ENCODE results near the gene KIF21B.

GRCh38 chr1:201041011-201041410 is 17.5 kb upstream of the KIF21B start:
- TF ChIP-seq, protein P1, sequence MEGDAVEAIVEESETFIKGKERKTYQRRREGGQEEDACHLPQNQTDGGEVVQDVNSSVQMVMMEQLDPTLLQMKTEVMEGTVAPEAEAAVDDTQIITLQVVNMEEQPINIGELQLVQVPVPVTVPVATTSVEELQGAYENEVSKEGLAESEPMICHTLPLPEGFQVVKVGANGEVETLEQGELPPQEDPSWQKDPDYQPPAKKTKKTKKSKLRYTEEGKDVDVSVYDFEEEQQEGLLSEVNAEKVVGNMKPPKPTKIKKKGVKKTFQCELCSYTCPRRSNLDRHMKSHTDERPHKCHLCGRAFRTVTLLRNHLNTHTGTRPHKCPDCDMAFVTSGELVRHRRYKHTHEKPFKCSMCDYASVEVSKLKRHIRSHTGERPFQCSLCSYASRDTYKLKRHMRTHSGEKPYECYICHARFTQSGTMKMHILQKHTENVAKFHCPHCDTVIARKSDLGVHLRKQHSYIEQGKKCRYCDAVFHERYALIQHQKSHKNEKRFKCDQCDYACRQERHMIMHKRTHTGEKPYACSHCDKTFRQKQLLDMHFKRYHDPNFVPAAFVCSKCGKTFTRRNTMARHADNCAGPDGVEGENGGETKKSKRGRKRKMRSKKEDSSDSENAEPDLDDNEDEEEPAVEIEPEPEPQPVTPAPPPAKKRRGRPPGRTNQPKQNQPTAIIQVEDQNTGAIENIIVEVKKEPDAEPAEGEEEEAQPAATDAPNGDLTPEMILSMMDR (IDR thresholded peaks at IDR 0.05) = no peak
- no peak for TF ChIP-seq ZFX (IDR thresholded peaks at IDR 0.05; ENCODE audit: borderline replicate concordance)
